SK-N-SH (cell line): Measurements from ENCODE around the gene SPECC1L. TPM values are rescaled to one million over a fixed set of nuclear protein-coding genes. Genes with fewer than 3 reads are reported as not detected.

Experiments used
- CTCF ChIA-PET: fragments of 300-600, 350-600 bp; formaldehyde crosslinking; extraction: SDS; loops from one replicate; lab custom pipeline; 2021; lab: Yijun Ruan, JAX
- POLR2A ChIA-PET: fragments of 350-600 bp; sonication (Branson Sonifier 250); formaldehyde crosslinking; extraction: SDS; loops from one replicate; lab custom pipeline; 2020; ENCODE audit warnings: antibody characterized with exemption, inconsistent platforms; lab: Yijun Ruan, JAX
- DNase-seq: peaks from one replicate; pipeline ENCODE4 v3.0.0; 2012
- H2AFZ ChIP-seq: fragments of 200-600 bp; sonication (generic); 2 replicates; pipeline ENCODE4 v1.8.1; 2016; ENCODE audit warnings: antibody characterized with exemption, mild to moderate bottlenecking, low read depth
- H3F3A ChIP-seq: fragments of 200-600 bp; sonication (generic); replicated peaks from 2 replicates; pipeline ENCODE3; 2016; ENCODE audit warnings: antibody characterized with exemption, mild to moderate bottlenecking; ENCODE audit not compliant: insufficient read depth
- H3K27ac ChIP-seq, 2 experiments: fragments of 200-500 bp in 1 of 2; fragments of 200-600 bp in 1 of 2; sonication (Bioruptor generic) in 1 of 2; sonication (generic), shearing (Covaris generic) in 1 of 2; 2 replicates each; pipeline versions ENCODE4 v1.5.1 to v1.6.1; 2014 to 2016; ENCODE audit warnings: low read depth in 2 of 2, inconsistent platforms in 1 of 2, low read length in 1 of 2, mild to moderate bottlenecking in 1 of 2, mixed read lengths in 1 of 2
- H3K27me3 ChIP-seq: fragments of 200-600 bp; sonication (generic), shearing (Covaris generic); 2 replicates; pipeline ENCODE4 v1.6.1; 2016; ENCODE audit warnings: mixed run types; ENCODE audit not compliant: insufficient read depth
- H3K36me3 ChIP-seq, 2 experiments: fragments of 200-500 bp in 1 of 2; fragments of 200-600 bp in 1 of 2; sonication (Bioruptor generic) in 1 of 2; sonication (generic) in 1 of 2; replicated peaks in 1 of 2; 2 replicates each; pipeline versions ENCODE3 to v1.5.1; 2014 to 2016; ENCODE audit warnings: low read length in 1 of 2, mild to moderate bottlenecking in 1 of 2; ENCODE audit not compliant: insufficient read depth in 2 of 2, control insufficient read depth in 1 of 2
- H3K4me1 ChIP-seq, 2 experiments: fragments of 200-500 bp in 1 of 2; fragments of 200-600 bp in 1 of 2; sonication (Bioruptor generic) in 1 of 2; sonication (generic), shearing (Covaris generic) in 1 of 2; 2 replicates each; pipeline versions ENCODE4 v1.5.1 to v1.6.1; 2014 to 2016; ENCODE audit warnings: low read depth in 1 of 2, low read length in 1 of 2, mixed run types in 1 of 2; ENCODE audit not compliant: insufficient read depth in 2 of 2, control insufficient read depth in 1 of 2
- H3K4me2 ChIP-seq: fragments of 200-600 bp; sonication (generic), shearing (Covaris generic); 2 replicates; pipeline ENCODE4 v1.6.1; 2017; ENCODE audit warnings: mixed run types
- H3K4me3 ChIP-seq, 2 experiments: fragments of 200-500 bp in 1 of 2; fragments of 200-600 bp in 1 of 2; sonication (Bioruptor generic) in 1 of 2; sonication (generic), shearing (Covaris generic) in 1 of 2; 2 replicates each; pipeline versions ENCODE4 v1.5.1 to v1.8.1; 2014 to 2016; ENCODE audit warnings: low read depth in 2 of 2, inconsistent platforms in 1 of 2, low read length in 1 of 2, mild to moderate bottlenecking in 1 of 2, mixed read lengths in 1 of 2, moderate library complexity in 1 of 2
- H3K79me2 ChIP-seq: fragments of 200-600 bp; sonication (generic); 2 replicates; pipeline ENCODE4 v1.8.1; 2017; ENCODE audit warnings: mild to moderate bottlenecking; ENCODE audit not compliant: insufficient read depth
- H3K9ac ChIP-seq: fragments of 200-600 bp; sonication (generic); 2 replicates; pipeline ENCODE4 v1.6.1; 2017; ENCODE audit warnings: mixed run types
- H3K9me2 ChIP-seq: fragments of 200-600 bp; sonication (generic); 2 replicates; pipeline ENCODE4 v1.6.1; 2017; ENCODE audit warnings: mixed run types
- H3K9me3 ChIP-seq: fragments of 200-600 bp; sonication (generic); 2 replicates; pipeline ENCODE4 v1.6.1; 2017; ENCODE audit warnings: mixed run types, mild to moderate bottlenecking, moderate library complexity
- H4K20me1 ChIP-seq: fragments of 200-600 bp; sonication (generic); 2 replicates; pipeline ENCODE4 v1.6.1; 2017; ENCODE audit warnings: mild to moderate bottlenecking, mixed run types; ENCODE audit not compliant: insufficient read depth
- ELF1 ChIP-seq: IDR thresholded peaks from 2 replicates; pipeline ENCODE4 v1.4.0; 2012
- EZH2phosphoT487 ChIP-seq: fragments of 200-600 bp; sonication (generic); IDR thresholded peaks from 2 replicates; pipeline ENCODE4 v1.6.1; 2017; ENCODE audit warnings: low read depth, mixed run types, mild to moderate bottlenecking, antibody characterized with exemption, moderate library complexity, borderline replicate concordance
- FOXJ3 ChIP-seq: sonication (generic); formaldehyde crosslinking; IDR thresholded peaks from 2 replicates; pipeline ENCODE4 v1.5.1; 2020; ENCODE audit warnings: mild to moderate bottlenecking, missing genetic modification reagents
- MEF2A ChIP-seq: IDR thresholded peaks from 2 replicates; pipeline ENCODE4 v1.4.0; 2012; ENCODE audit warnings: low read depth, borderline replicate concordance
- MXI1 ChIP-seq: IDR thresholded peaks from 2 replicates; pipeline ENCODE4 v1.6.1; 2012; ENCODE audit warnings: mild to moderate bottlenecking, low read depth, low read length, improper control_type of control experiment
- NRF1 ChIP-seq: IDR thresholded peaks from 2 replicates; pipeline ENCODE4 v1.6.1; 2012; ENCODE audit warnings: low read depth, mild to moderate bottlenecking, low read length
- POLR2AphosphoS5 ChIP-seq: IDR thresholded peaks from 2 replicates; pipeline ENCODE4 v1.6.1; 2012; ENCODE audit warnings: low read depth, low read length
- RCOR1 ChIP-seq: fragments of 150-350 bp; IDR thresholded peaks from 2 replicates; pipeline ENCODE4 v1.6.1; 2017; ENCODE audit warnings: antibody characterized with exemption, low read length
- TCF12 ChIP-seq: IDR thresholded peaks from 2 replicates; pipeline ENCODE4 v1.4.0; 2012
- TEAD4 ChIP-seq: IDR thresholded peaks from 2 replicates; pipeline ENCODE4 v1.4.0; 2012; ENCODE audit warnings: mild to moderate bottlenecking, borderline replicate concordance; ENCODE audit not compliant: insufficient read depth
- YY1 ChIP-seq: IDR thresholded peaks from 2 replicates; pipeline ENCODE4 v1.4.0; 2012; ENCODE audit warnings: low read depth, mild to moderate bottlenecking
- WGBS: methylation state at CpG from one replicate; pipeline ENCODE4 v1.1.6; 2017; ENCODE audit warnings: low lambda C conversion rate; 5-methylcytosine and 5-hydroxymethylcytosine counted together
- polyA plus RNA-seq, 3 experiments: library from polyadenylated mRNA; depleted of rRNA; stranded (reverse); fragments of >200 nt; gene quantifications; 2 replicates each; pipeline ENCODE4 v1.2.3, GENCODE V29; 2012
- TF ChIP-seq, protein P1 (sequence below): IDR thresholded peaks from 2 replicates; pipeline ENCODE4 v1.4.0; 2012; ENCODE audit warnings: low read depth, borderline replicate concordance
- TF ChIP-seq, protein P2 (sequence below): fragments of 150-350 bp; IDR thresholded peaks from 2 replicates; pipeline ENCODE4 v1.6.1; 2017; ENCODE audit warnings: antibody characterized with exemption, low read length, low read depth, borderline replicate concordance
- TF ChIP-seq, protein P3 (sequence below): fragments of 150-350 bp; IDR thresholded peaks from 2 replicates; pipeline ENCODE4 v1.6.1; 2016; ENCODE audit warnings: mild to moderate bottlenecking, low read depth, low read length
- TF ChIP-seq, protein P4 (sequence below): fragments of 200-600 bp; sonication (generic); IDR thresholded peaks from 2 replicates; pipeline ENCODE4 v1.6.1; 2017; ENCODE audit warnings: antibody characterized with exemption, mild to moderate bottlenecking, moderate library complexity

Gene SPECC1L
- polyA plus RNA-seq, 1 of the 3 experiments (the other 2 are of a cell fraction): 22.9 TPM

DNA sequence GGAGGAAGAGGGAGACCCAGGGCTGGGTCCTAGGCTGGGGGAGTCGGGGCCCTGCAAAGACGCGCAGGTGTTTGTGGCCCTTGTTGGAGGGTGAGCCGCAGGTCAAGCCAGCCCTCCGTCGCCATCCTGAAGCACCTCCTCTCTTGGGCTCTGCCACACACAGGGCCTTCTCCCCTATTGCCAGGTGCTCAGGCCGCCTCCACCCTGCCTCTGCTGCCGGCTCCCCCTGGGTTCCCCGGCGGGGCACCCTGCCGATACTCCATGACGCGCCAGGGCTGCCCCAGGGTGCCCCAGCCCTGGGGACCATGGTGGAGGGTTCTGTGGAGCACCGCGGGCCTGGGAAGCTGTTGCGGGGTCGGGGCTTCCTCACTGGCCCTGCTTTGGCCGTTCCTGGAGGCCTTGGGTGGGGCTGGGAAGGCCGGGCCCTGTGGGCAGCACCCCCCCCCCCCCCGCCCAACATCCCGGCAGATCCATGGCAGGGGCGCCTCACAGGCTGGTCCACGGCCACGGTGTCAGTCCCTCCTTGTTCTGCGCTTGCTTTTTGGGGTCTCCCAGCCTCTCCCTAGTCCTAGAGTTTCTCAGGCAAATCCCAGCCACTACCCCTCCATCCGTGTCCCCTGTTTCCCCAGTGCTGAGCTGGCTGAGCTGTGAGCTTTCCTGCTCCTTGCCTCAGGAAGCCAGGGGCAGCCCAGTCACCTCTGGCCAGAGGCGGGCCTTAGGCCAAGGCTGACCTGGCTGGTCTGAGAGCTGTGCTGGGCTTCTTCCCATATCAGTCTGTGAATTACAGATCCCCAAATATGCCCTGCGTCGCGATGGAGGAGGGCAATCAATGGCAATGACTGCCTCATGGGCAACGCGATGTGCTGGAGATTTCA is 154.5 kb downstream of the SPECC1L start:
- CTCF ChIA-PET: interaction anchor here (0.7 to 5.7 kb wide), 22 partner anchors 12 to 178 kb away, joined by 3 to 46 read pairs (median 6); no protein-coding TSS in a partner anchor
- peak overlapping the region in 1 of 2 experiments; percentile 72; a peak in 2 of 4 replicates for H3K4me3 ChIP-seq
- POLR2A ChIA-PET: interaction anchor here (0.5 to 2.2 kb wide), 10 partner anchors 10 to 145 kb away, joined by 3 to 12 read pairs (median 4); no protein-coding TSS in a partner anchor

DNA sequence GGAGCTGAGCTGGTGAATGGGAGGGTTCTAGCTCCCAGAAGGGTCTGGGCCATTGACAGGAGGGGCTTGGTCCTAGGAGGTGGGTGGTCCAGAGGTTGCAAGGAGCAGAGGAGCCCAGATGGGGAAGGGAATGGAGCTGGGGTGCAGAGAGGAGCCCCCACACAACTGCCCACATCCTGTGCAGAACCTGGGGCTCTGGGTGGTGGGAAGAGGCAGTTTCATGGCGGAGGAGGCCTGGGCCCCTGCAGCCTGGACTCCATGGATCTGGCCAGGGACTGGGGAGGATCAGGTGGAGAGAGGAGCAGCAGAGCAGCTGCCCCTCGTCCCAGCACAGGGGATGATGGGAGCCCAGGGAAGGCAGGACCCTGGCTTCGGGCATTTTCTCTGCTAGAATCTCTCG is 155.8 kb downstream of the SPECC1L start:
- no peaks in the 10 kb centered on the region for H3F3A ChIP-seq
- no peak overlapping the region for H3K4me2 ChIP-seq
- POLR2A ChIA-PET: interaction anchor here (0.9 to 2.1 kb wide), 9 partner anchors 9 to 118 kb away, joined by 3 to 6 read pairs (median 4); no protein-coding TSS in a partner anchor
- no peak overlapping the region for H3K9ac ChIP-seq
- H3K27ac ChIP-seq: peak overlapping the region in 1 of 2 experiments; percentile 89; a peak in 1 of 4 replicates
- H3K9me2 ChIP-seq: no peaks in the 10 kb centered on the region
- no peaks in the 10 kb centered on the region for H3K27me3 ChIP-seq
- no peak for DNase-seq
- H3K4me1 ChIP-seq: peaks cover 4 to 78% of the 10 kb centered on the region in 2 experiments; a peak in 2 of 4 replicates
- no peak overlapping the region for H2AFZ ChIP-seq
- no peaks in the 10 kb centered on the region for H4K20me1 ChIP-seq
- CTCF ChIA-PET: interaction anchor here (0.9 to 5.5 kb wide), 5 partner anchors 10 to 102 kb away, joined by 3 to 46 read pairs (median 4); no protein-coding TSS in a partner anchor
- peak overlapping the region in 1 of 2 experiments; percentile 6; a peak in 1 of 4 replicates for H3K4me3 ChIP-seq
- TF ChIP-seq EZH2phosphoT487: no peak
- no peak for TF ChIP-seq YY1
- no peak for TF ChIP-seq MEF2A
- no peak for TF ChIP-seq POLR2AphosphoS5
- TF ChIP-seq, protein P1, sequence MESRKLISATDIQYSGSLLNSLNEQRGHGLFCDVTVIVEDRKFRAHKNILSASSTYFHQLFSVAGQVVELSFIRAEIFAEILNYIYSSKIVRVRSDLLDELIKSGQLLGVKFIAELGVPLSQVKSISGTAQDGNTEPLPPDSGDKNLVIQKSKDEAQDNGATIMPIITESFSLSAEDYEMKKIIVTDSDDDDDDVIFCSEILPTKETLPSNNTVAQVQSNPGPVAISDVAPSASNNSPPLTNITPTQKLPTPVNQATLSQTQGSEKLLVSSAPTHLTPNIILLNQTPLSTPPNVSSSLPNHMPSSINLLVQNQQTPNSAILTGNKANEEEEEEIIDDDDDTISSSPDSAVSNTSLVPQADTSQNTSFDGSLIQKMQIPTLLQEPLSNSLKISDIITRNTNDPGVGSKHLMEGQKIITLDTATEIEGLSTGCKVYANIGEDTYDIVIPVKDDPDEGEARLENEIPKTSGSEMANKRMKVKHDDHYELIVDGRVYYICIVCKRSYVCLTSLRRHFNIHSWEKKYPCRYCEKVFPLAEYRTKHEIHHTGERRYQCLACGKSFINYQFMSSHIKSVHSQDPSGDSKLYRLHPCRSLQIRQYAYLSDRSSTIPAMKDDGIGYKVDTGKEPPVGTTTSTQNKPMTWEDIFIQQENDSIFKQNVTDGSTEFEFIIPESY: no peak
- TF ChIP-seq TCF12: no peak
- TF ChIP-seq, protein P2, sequence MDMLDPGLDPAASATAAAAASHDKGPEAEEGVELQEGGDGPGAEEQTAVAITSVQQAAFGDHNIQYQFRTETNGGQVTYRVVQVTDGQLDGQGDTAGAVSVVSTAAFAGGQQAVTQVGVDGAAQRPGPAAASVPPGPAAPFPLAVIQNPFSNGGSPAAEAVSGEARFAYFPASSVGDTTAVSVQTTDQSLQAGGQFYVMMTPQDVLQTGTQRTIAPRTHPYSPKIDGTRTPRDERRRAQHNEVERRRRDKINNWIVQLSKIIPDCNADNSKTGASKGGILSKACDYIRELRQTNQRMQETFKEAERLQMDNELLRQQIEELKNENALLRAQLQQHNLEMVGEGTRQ: no peak
- TF ChIP-seq, protein P3, sequence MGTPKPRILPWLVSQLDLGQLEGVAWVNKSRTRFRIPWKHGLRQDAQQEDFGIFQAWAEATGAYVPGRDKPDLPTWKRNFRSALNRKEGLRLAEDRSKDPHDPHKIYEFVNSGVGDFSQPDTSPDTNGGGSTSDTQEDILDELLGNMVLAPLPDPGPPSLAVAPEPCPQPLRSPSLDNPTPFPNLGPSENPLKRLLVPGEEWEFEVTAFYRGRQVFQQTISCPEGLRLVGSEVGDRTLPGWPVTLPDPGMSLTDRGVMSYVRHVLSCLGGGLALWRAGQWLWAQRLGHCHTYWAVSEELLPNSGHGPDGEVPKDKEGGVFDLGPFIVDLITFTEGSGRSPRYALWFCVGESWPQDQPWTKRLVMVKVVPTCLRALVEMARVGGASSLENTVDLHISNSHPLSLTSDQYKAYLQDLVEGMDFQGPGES: no peak
- TF ChIP-seq ELF1: no peak
- no peak for TF ChIP-seq MXI1
- no peak for TF ChIP-seq RCOR1
- TF ChIP-seq, protein P4, sequence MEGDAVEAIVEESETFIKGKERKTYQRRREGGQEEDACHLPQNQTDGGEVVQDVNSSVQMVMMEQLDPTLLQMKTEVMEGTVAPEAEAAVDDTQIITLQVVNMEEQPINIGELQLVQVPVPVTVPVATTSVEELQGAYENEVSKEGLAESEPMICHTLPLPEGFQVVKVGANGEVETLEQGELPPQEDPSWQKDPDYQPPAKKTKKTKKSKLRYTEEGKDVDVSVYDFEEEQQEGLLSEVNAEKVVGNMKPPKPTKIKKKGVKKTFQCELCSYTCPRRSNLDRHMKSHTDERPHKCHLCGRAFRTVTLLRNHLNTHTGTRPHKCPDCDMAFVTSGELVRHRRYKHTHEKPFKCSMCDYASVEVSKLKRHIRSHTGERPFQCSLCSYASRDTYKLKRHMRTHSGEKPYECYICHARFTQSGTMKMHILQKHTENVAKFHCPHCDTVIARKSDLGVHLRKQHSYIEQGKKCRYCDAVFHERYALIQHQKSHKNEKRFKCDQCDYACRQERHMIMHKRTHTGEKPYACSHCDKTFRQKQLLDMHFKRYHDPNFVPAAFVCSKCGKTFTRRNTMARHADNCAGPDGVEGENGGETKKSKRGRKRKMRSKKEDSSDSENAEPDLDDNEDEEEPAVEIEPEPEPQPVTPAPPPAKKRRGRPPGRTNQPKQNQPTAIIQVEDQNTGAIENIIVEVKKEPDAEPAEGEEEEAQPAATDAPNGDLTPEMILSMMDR: no peak
- TF ChIP-seq TEAD4: no peak
- no peaks in the 10 kb centered on the region for H3K9me3 ChIP-seq
- WGBS: 92% methylated on average over 2 of the region's 4 CpGs
- no peaks in the 10 kb centered on the region for H3K36me3 ChIP-seq
- no peaks in the 10 kb centered on the region for H3K79me2 ChIP-seq

More for the DNA sequence above, 154.5 kb downstream of the SPECC1L start:
- Histone ChIP-seq H3K36me3 (no peaks in the 10 kb centered on the region), H3K9ac (no peak overlapping the region), H3K27ac (peak overlapping the region in 1 of 2 experiments; percentile 89; a peak in 1 of 4 replicates), H3F3A (no peaks in the 10 kb centered on the region), H3K9me3 (no peaks in the 10 kb centered on the region), H2AFZ (no peak overlapping the region), H3K4me2 (no peak overlapping the region), H3K79me2 (no peaks in the 10 kb centered on the region), H3K4me1 (peaks cover 4 to 78% of the 10 kb centered on the region in 2 experiments; a peak in 2 of 4 replicates), H4K20me1 (no peaks in the 10 kb centered on the region), H3K9me2 (no peaks in the 10 kb centered on the region), H3K27me3 (no peaks in the 10 kb centered on the region)
- DNase-seq: peak; percentile 66
- 87% methylated on average over 14 of the region's 32 CpGs for WGBS
- TF ChIP-seq MXI1 (no peak), FOXJ3 (CRISPR knock-in tag) (no peak), TEAD4 (no peak), NRF1 (no peak)
